ENCODE results near the gene MAMSTR. TPM values are rescaled to one million over a fixed set of nuclear protein-coding genes. Genes with fewer than 3 reads are reported as not detected.

The MAMSTR gene
- total and polyA plus RNA-seq, 2 donors (not counting 1 experiment from before 2014, with no cell fraction given): 0.84 to 0.99 TPM

GRCh38 chr19:48722196-48722708 is 2.7 kb upstream of the MAMSTR start:
- Histone ChIP-seq H3K4me2 (ENCODE audit: extremely low read depth, insufficient read depth, low read length) (no peak overlapping the region), H3K9ac (ENCODE audit: insufficient read depth, low read length) (no peak overlapping the region), H3K4me3 (replicated peaks in 1 of 4; ENCODE audit: control extremely low read depth in 1 of 4, insufficient read depth in 1 of 4, low read depth in 3 of 4, low read length in 4 of 4) (no peak overlapping the region), H3K4me1 (ENCODE audit: control insufficient read depth, extremely low read depth, insufficient read depth, low read length) (peaks cover 2% of the 10 kb centered on the region), H3K79me2 (ENCODE audit: control insufficient read depth, insufficient read depth, low read length) (no peaks in the 10 kb centered on the region), H4K20me1 (ENCODE audit: control insufficient read depth, extremely low read depth, insufficient read depth, low read length) (no peaks in the 10 kb centered on the region), H3K9me3 (ENCODE audit: control insufficient read depth, insufficient read depth, low read depth, low read length) (no peaks in the 10 kb centered on the region), H3K27ac (ENCODE audit: insufficient read depth, low read length) (no peak overlapping the region), H3K36me3 (ENCODE audit: control insufficient read depth, insufficient read depth, low read length) (no peaks in the 10 kb centered on the region), H3K27me3 (ENCODE audit: control insufficient read depth, insufficient read depth, low read length) (no peaks in the 10 kb centered on the region), H2AFZ (ENCODE audit: low read length) (no peak overlapping the region)
- TF ChIP-seq, protein P1, sequence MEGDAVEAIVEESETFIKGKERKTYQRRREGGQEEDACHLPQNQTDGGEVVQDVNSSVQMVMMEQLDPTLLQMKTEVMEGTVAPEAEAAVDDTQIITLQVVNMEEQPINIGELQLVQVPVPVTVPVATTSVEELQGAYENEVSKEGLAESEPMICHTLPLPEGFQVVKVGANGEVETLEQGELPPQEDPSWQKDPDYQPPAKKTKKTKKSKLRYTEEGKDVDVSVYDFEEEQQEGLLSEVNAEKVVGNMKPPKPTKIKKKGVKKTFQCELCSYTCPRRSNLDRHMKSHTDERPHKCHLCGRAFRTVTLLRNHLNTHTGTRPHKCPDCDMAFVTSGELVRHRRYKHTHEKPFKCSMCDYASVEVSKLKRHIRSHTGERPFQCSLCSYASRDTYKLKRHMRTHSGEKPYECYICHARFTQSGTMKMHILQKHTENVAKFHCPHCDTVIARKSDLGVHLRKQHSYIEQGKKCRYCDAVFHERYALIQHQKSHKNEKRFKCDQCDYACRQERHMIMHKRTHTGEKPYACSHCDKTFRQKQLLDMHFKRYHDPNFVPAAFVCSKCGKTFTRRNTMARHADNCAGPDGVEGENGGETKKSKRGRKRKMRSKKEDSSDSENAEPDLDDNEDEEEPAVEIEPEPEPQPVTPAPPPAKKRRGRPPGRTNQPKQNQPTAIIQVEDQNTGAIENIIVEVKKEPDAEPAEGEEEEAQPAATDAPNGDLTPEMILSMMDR (conservative IDR thresholded peaks at IDR 0.05 in 1 of 2, IDR thresholded peaks at IDR 0.05 in 1 of 2; ENCODE audit: low read depth in 1 of 2, low read length in 2 of 2): no peak
- TF ChIP-seq EZH2 (IDR thresholded peaks at IDR 0.05; ENCODE audit: low read length, missing control alignments): no peak
- no peak for DNase-seq (ENCODE audit: low read depth in 2 of 2)

GRCh38 chr19:48720613-48721296 is 1.2 kb upstream of the MAMSTR start:
- TF ChIP-seq, protein P1 (conservative IDR thresholded peaks at IDR 0.05 in 1 of 2, IDR thresholded peaks at IDR 0.05 in 1 of 2; ENCODE audit: low read depth in 1 of 2, low read length in 2 of 2): no peak
- TF ChIP-seq EZH2 (IDR thresholded peaks at IDR 0.05; ENCODE audit: low read length, missing control alignments): no peak
- no peaks in the 10 kb centered on the region for H3K27me3 ChIP-seq (ENCODE audit: control insufficient read depth, insufficient read depth, low read length)
- no peaks in the 10 kb centered on the region for H3K9me3 ChIP-seq (ENCODE audit: control insufficient read depth, insufficient read depth, low read depth, low read length)
- peak overlapping the region; percentile 88 for H3K27ac ChIP-seq (ENCODE audit: insufficient read depth, low read length)
- no peaks in the 10 kb centered on the region for H3K36me3 ChIP-seq (ENCODE audit: control insufficient read depth, insufficient read depth, low read length)
- no peaks in the 10 kb centered on the region for H4K20me1 ChIP-seq (ENCODE audit: control insufficient read depth, extremely low read depth, insufficient read depth, low read length)
- H3K4me1 ChIP-seq (ENCODE audit: control insufficient read depth, extremely low read depth, insufficient read depth, low read length): peaks cover 6% of the 10 kb centered on the region
- peak; percentile 99 for DNase-seq (ENCODE audit: low read depth in 2 of 2)
- peak overlapping the region; percentile 94 for H2AFZ ChIP-seq (ENCODE audit: low read length)
- no peaks in the 10 kb centered on the region for H3K79me2 ChIP-seq (ENCODE audit: control insufficient read depth, insufficient read depth, low read length)
- H3K9ac ChIP-seq (ENCODE audit: insufficient read depth, low read length): peak overlapping the region; percentile 71
- H3K4me2 ChIP-seq (ENCODE audit: extremely low read depth, insufficient read depth, low read length): peak overlapping the region; percentile 80
- peak overlapping the region; percentile 64 to 73 (median 68) for H3K4me3 ChIP-seq (replicated peaks in 1 of 4; ENCODE audit: control extremely low read depth in 1 of 4, insufficient read depth in 1 of 4, low read depth in 3 of 4, low read length in 4 of 4)

- no peaks in the 10 kb centered on the region for H3K9me3 ChIP-seq (ENCODE audit: control insufficient read depth, insufficient read depth, low read depth, low read length)
- TF ChIP-seq, protein P1 (conservative IDR thresholded peaks at IDR 0.05 in 1 of 2, IDR thresholded peaks at IDR 0.05 in 1 of 2; ENCODE audit: low read depth in 1 of 2, low read length in 2 of 2): no peak
- no peak for TF ChIP-seq EZH2 (IDR thresholded peaks at IDR 0.05; ENCODE audit: low read length, missing control alignments)
- DNase-seq (ENCODE audit: low read depth in 2 of 2): no peak
- H3K79me2 ChIP-seq (ENCODE audit: control insufficient read depth, insufficient read depth, low read length): no peaks in the 10 kb centered on the region
- peak overlapping the region; percentile 88 for H3K27ac ChIP-seq (ENCODE audit: insufficient read depth, low read length)
- H3K4me3 ChIP-seq (replicated peaks in 1 of 4; ENCODE audit: control extremely low read depth in 1 of 4, insufficient read depth in 1 of 4, low read depth in 3 of 4, low read length in 4 of 4): peak overlapping the region; percentile 64 to 73 (median 68)
- H3K9ac ChIP-seq (ENCODE audit: insufficient read depth, low read length): no peak overlapping the region
- peaks cover 4% of the 10 kb centered on the region for H3K4me1 ChIP-seq (ENCODE audit: control insufficient read depth, extremely low read depth, insufficient read depth, low read length)
- no peaks in the 10 kb centered on the region for H3K36me3 ChIP-seq (ENCODE audit: control insufficient read depth, insufficient read depth, low read length)
- no peaks in the 10 kb centered on the region for H4K20me1 ChIP-seq (ENCODE audit: control insufficient read depth, extremely low read depth, insufficient read depth, low read length)
- H2AFZ ChIP-seq (ENCODE audit: low read length): peak overlapping the region; percentile 66
- peak overlapping the region; percentile 80 for H3K4me2 ChIP-seq (ENCODE audit: extremely low read depth, insufficient read depth, low read length)
- no peaks in the 10 kb centered on the region for H3K27me3 ChIP-seq (ENCODE audit: control insufficient read depth, insufficient read depth, low read length)
Measured at GRCh38 chr19:48720251-48720612, 707 bp upstream of the MAMSTR start.

All from fibroblast of lung (primary cell).